ENCODE data around the gene UBE3D.
"Not testable (repeated sequence)": the region's sequence is repeated elsewhere in the genome, so short reads cannot be mapped to it uniquely, and the experiment has no call there.

The UBE3D gene

GRCh38 chr6:82978362-82978945 lies 87.2 kb downstream of the UBE3D start:
- no peak for DNase-seq (ENCODE audit: low spot score)

DNA sequence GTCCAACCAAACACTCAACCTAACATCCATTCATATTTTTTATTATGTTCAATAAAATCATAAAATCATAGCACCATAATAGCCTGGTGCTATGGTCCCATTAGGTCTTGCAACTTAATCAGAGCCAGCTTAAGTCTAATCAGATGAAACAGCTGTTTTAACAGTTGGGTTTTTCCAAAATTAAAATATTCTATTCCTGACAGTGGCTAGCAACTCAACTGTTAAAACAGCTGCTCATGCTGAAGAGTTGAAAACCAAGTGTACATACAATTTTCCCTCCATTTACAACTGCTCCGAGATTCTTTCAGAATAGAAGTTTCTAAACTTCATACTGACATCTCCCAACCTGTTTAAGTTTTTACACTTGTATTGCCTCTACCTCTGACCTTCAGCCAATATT lies 89.5 kb downstream of the UBE3D start:
- no peak for DNase-seq (ENCODE audit: low spot score)

- no peak for DNase-seq (ENCODE audit: low spot score)
These were observed 93.7 kb downstream of the UBE3D start for GRCh38 chr6:82971877-82972460.

GRCh38 chr6:82970839-82971238 lies 94.8 kb downstream of the UBE3D start:
- DNase-seq (ENCODE audit: low spot score) = no peak

GRCh38 chr6:82968708-82969107 lies 96.9 kb downstream of the UBE3D start:
- no peak for DNase-seq (ENCODE audit: low spot score)

DNA sequence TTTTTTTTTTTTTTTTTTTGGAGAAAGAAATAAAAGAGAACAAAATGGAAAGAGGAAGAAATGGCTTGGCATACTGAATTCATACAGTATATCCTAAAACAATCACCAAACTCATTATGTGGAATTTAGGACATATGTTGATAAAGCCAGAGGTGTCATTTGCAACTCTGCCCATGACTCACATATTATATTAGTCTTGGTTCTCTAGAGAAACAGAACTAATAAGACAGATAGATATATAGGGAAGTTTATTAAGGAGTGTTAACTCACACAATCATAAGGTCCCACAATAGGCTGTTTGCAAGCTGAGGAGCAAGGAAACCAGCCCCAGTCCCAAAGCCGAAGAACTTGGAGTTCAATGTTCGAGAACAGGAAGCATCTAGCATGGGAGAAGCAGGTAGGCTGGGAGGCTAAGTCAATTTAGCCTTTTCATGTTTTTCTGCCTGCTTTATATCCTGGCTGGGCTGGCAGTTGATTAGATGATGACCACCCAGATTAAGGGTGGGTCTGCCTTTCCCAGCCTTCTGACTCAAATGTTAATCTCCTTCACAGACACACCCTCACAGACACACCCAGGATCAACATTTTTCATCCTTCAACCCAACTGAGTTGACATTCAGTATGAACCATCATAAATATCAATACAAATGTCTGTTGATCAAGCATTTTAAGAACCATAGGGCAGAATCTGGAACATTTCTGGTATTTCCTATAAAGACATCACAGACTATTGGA lies 102.3 kb downstream of the UBE3D start:
- DNase-seq (ENCODE audit: low spot score) = no peak

- peak; percentile 43 for DNase-seq (ENCODE audit: low spot score)
These were observed 106.2 kb downstream of the UBE3D start for GRCh38 chr6:82959385-82959941.

GRCh38 chr6:82958551-82958950 lies 107.1 kb downstream of the UBE3D start:
- no peak for DNase-seq (ENCODE audit: low spot score)

GRCh38 chr6:82957868-82958245 lies 107.8 kb downstream of the UBE3D start:
- DNase-seq (ENCODE audit: low spot score) = no peak

DNA sequence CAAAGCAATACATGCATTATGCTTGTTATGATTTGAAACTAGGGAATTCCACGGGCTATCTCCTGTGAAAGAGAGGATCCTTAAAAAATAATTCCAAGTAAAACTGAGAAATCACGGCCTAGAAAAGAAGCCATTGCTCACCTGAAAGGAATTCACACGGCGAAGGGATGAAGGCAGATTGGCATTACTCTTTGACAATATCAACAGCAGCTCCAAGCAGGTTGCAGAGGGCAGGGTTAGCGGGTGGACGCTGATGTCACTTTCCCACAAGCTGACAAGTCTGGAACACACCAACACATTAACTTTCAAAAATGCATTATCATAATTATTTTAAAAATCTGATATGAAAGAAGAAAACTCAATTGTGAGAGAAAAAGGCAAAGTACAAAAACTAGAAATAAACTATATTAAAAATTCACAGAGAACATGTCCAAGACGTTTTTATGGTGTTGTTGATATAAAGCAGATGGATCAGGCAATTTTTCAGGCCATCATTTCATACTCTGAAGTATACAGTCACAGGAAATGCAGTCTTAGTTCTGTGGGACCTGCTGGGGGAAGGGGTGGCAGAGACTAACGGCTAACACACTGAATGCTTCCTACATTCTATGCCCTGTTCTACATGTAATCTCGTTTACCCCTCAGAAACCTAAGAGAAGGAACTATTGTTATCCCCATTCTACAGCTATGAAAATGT lies 108.3 kb downstream of the UBE3D start:
- DNase-seq (ENCODE audit: low spot score) = peak; percentile 55

GRCh38 chr6:82955841-82956240 lies 109.8 kb downstream of the UBE3D start:
- peak; percentile 77 for DNase-seq (ENCODE audit: low spot score)

DNA sequence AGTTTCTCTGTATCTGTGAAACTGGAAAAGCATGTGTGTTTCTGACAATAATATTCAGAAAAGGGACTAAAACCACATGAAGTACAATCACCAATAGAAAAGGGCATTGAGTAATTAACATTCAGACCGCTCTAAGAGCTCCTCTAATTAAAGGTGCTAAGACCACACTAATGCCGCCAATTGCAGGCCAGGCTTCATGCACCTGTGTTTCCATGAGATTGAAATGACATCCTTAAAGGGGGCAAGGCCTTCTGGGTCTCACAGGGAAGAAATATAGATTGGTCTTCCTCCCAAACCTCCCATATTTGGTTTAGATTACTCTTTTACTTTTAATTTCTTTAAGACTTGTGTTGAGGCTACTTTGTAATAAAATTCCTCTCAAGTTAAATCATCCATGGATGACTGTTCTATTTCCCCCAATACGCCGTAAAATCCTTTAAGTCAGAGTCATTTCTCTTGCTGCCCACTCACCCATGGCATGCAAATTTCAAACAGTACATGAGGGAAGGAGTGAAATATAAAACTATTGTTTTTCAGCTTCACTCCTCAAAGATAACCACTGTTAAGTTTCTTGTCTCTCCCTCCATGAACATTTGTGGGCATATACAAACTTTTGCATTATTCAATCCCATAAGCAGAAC lies 110.6 kb downstream of the UBE3D start:
- DNase-seq (ENCODE audit: low spot score) = peak; percentile 88

DNA sequence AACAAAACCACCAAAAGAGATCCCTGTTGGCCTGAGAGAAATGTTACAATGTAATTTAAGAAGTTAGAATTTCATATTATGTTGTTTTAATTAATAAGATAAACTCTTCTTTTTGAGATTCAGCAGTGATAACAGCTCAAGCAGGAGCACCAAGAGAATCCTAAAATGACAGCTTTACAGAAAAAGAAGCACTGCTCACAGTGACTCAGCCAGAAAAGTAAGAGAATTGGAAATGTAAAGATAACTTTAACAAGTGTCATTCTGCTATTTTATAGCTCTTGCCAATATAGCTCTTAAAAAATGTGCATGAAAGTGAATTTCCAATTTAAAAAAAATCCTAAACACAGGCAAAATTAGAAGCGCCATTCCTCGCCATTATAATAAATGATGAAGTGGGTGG lies 111.3 kb downstream of the UBE3D start:
- DNase-seq (ENCODE audit: low spot score) = no peak

- no peak for DNase-seq (ENCODE audit: low spot score)
These were observed 111.8 kb downstream of the UBE3D start for GRCh38 chr6:82953871-82954270.

- no peak for DNase-seq (ENCODE audit: low spot score)
These were observed 113.7 kb downstream of the UBE3D start for GRCh38 chr6:82951935-82952334.

GRCh38 chr6:82951389-82951788 lies 114.3 kb downstream of the UBE3D start:
- DNase-seq (ENCODE audit: low spot score) = peak; percentile 76

GRCh38 chr6:82930915-82931314 lies 134.7 kb downstream of the UBE3D start:
- DNase-seq (ENCODE audit: low spot score) = not testable (repeated sequence)

DNA sequence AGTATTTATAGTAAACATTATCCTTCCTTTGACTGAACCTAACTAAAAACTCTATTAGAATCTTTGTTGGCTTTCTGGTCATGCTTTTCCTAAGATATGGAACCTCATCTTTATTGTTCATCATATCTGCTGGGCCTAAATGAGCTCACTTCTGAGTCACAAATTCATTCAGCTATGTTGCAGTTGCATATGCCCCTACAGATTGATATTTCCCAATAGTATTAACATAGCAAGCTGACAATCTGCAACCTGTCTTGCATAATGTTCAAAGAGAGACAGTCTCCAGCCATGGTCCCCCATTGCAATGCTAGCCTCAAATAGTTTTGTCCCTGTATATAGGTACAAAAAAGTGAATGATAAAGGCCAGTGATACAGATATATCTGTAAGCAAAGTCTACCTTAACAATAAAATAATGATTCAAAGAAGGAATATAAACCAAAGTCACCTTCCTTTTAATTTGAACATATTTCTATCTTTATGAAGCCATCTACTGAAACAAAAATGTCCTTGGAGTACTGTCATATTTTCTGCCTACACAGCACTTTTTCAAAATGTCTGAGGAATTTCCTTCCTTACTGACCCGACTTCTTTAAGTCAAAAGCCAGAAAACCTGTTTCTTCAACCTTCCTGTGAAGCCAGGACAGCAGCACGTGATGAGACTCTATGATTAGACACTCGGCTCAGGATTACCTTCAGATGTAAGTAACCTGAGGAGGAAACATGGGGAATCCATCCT lies 140.7 kb downstream of the UBE3D start:
- no peak for DNase-seq (ENCODE audit: low spot score)

- no peak for DNase-seq (ENCODE audit: low spot score)
These were observed 144.4 kb downstream of the UBE3D start for GRCh38 chr6:82921258-82921657.

- peak; percentile 93 for DNase-seq (ENCODE audit: low spot score)
These were observed 148.1 kb downstream of the UBE3D start for GRCh38 chr6:82917346-82918064.

GRCh38 chr6:82915666-82916065 lies 150.0 kb downstream of the UBE3D start:
- DNase-seq (ENCODE audit: low spot score) = peak; percentile 31
